Common myeloid progenitor, CD34-positive (primary cell): ENCODE measurements around the gene AJUBA.

Experiments used
- CTCF ChIA-PET: fragments of 350-600 bp; sonication (Branson Sonifier 250); formaldehyde crosslinking; loops from one replicate; lab custom pipeline; 2021; ENCODE audit warnings: antibody characterized with exemption; lab: Charles Lee
- POLR2A ChIA-PET: fragments of 350-600 bp; sonication (Branson Sonifier 250); formaldehyde crosslinking; loops from one replicate; lab custom pipeline; 2021; ENCODE audit warnings: antibody characterized with exemption; lab: Charles Lee
- DNase-seq, 3 donors: peaks; one replicate each; pipeline versions ENCODE4 v3.0.0 to v3.0.0-alpha.2; 2013
- H3K27ac ChIP-seq, 2 experiments: 1 replicate in 1 of 2; 2 replicates in 1 of 2; pipeline ENCODE4 v1.7.0; 2013; ENCODE audit warnings: inconsistent platforms in 2 of 2, low read length in 2 of 2, mild to moderate bottlenecking in 2 of 2, low read depth in 1 of 2, moderate library complexity in 1 of 2; ENCODE audit not compliant: severe bottlenecking in 2 of 2, insufficient read depth in 1 of 2, poor library complexity in 1 of 2
- H3K27me3 ChIP-seq, 5 experiments: replicated peaks in 2 of 5; 1 replicate in 3 of 5; 2 replicates in 2 of 5; pipeline versions ENCODE4 v1.6.1 to v1.7.0; 2013; ENCODE audit warnings: low read length in 4 of 5, mild to moderate bottlenecking in 2 of 5, moderate library complexity in 2 of 5, inconsistent platforms in 1 of 5; ENCODE audit not compliant: insufficient read depth in 5 of 5, control insufficient read depth in 4 of 5
- H3K36me3 ChIP-seq, 4 experiments: 1 replicate in 2 of 4; 2 replicates in 2 of 4; pipeline versions ENCODE4 v1.6.1 to v1.7.0; 2013; ENCODE audit warnings: low read length in 3 of 4, control low read depth in 1 of 4, mild to moderate bottlenecking in 1 of 4; ENCODE audit not compliant: control insufficient read depth in 4 of 4, insufficient read depth in 4 of 4
- H3K4me1 ChIP-seq, 4 experiments: 1 replicate in 3 of 4; 2 replicates in 1 of 4; pipeline versions ENCODE4 v1.6.1 to v1.7.1; 2013; ENCODE audit warnings: low read length in 3 of 4, mild to moderate bottlenecking in 3 of 4, control low read depth in 1 of 4, inconsistent platforms in 1 of 4, moderate library complexity in 1 of 4; ENCODE audit not compliant: control insufficient read depth in 4 of 4, insufficient read depth in 4 of 4; ENCODE audit errors: control extremely low read depth in 1 of 4
- H3K4me3 ChIP-seq, 7 experiments: 1 replicate in 4 of 7; 2 replicates in 3 of 7; pipeline versions ENCODE4 v1.5.1 to v1.7.0; 2013; ENCODE audit warnings: mild to moderate bottlenecking in 7 of 7, low read length in 6 of 7, moderate library complexity in 6 of 7, inconsistent platforms in 2 of 7, low read depth in 2 of 7, control low read depth in 1 of 7; ENCODE audit not compliant: insufficient read depth in 4 of 7, control insufficient read depth in 1 of 7; ENCODE audit errors: extremely low read depth in 1 of 7
- H3K9me3 ChIP-seq, 5 experiments: 1 replicate in 4 of 5; 2 replicates in 1 of 5; pipeline versions ENCODE4 v1.6.1 to v1.7.1; 2013; ENCODE audit warnings: low read length in 4 of 5, mild to moderate bottlenecking in 2 of 5, inconsistent platforms in 1 of 5, low read depth in 1 of 5, moderate library complexity in 1 of 5; ENCODE audit not compliant: control insufficient read depth in 4 of 5, insufficient read depth in 2 of 5; ENCODE audit errors: control extremely low read depth in 1 of 5
- WGBS: methylation state at CpG from one replicate; pipeline ENCODE4 v1.1.5; 2013; ENCODE audit not compliant: insufficient coverage; 5-methylcytosine and 5-hydroxymethylcytosine counted together

AJUBA gene

GRCh38 chr14:22977684-22978486, 4.5 kb downstream of the AJUBA start:
- peaks cover 1 to 34% (median 15%) of the 10 kb centered on the region in 4 experiments for H3K4me1 ChIP-seq
- no peak overlapping the region for H3K27ac ChIP-seq
- H3K9me3 ChIP-seq, result no peaks in the 10 kb centered on the region
- H3K27me3 ChIP-seq, result peaks cover 0 to 33% (median 15%) of the 10 kb centered on the region in 5 experiments
- no peak overlapping the region for H3K4me3 ChIP-seq
- CTCF ChIA-PET, result interaction anchor here (0.7 to 34.1 kb wide), 7 partner anchors 11 to 75 kb away, joined by 3 to 933 read pairs (median 4); partner anchors contain the start of genes AJUBA, CDH24, HAUS4 and PSMB11
- DNase-seq, result no peak
- POLR2A ChIA-PET, result no interaction called here
- no peaks in the 10 kb centered on the region for H3K36me3 ChIP-seq
- 94% methylated on average over 4 of the region's 8 CpGs for WGBS

- no peak overlapping the region for H3K27ac ChIP-seq
Measured at GRCh38 chr14:22977434-22977683, 5.0 kb downstream of the AJUBA start.

GRCh38 chr14:22976620-22977433, 5.5 kb downstream of the AJUBA start:
- no peaks in the 10 kb centered on the region for H3K9me3 ChIP-seq
- H3K4me3 ChIP-seq, result no peak overlapping the region
- 82% methylated on average over 4 of the region's 6 CpGs for WGBS
- ChIA-PET POLR2A (no interaction called here), CTCF (interaction anchor here (0.6 to 34.1 kb wide), 5 partner anchors 12 to 100 kb away, joined by 4 to 933 read pairs (median 83); partner anchors contain the start of genes AJUBA, CDH24, HAUS4 and PSMB11)
- no peaks in the 10 kb centered on the region for H3K36me3 ChIP-seq
- H3K27me3 ChIP-seq, result peaks cover 0 to 28% (median 16%) of the 10 kb centered on the region in 5 experiments
- H3K27ac ChIP-seq, result no peak overlapping the region
- H3K4me1 ChIP-seq, result peaks cover 0 to 25% (median 7%) of the 10 kb centered on the region in 4 experiments
- no peak for DNase-seq

More at GRCh38 chr14:22977434-22977683, 5.0 kb downstream of the AJUBA start:
- no peaks in the 10 kb centered on the region for H3K36me3 ChIP-seq
- H3K4me3 ChIP-seq, result no peak overlapping the region
- peaks cover 0 to 33% (median 15%) of the 10 kb centered on the region in 5 experiments for H3K27me3 ChIP-seq
- no peaks in the 10 kb centered on the region for H3K9me3 ChIP-seq
- peaks cover 0 to 30% (median 11%) of the 10 kb centered on the region in 4 experiments for H3K4me1 ChIP-seq
- ChIA-PET CTCF (interaction anchor here (2.1 to 34.1 kb wide), 4 partner anchors 11 to 75 kb away, joined by 4 to 933 read pairs (median 201); partner anchors contain the start of genes AJUBA, CDH24, HAUS4 and PSMB11), POLR2A (no interaction called here)
- no peak for DNase-seq

- 96% methylated on average over 8 of the region's 9 CpGs for WGBS
- H3K36me3 ChIP-seq, result no peaks in the 10 kb centered on the region
- ChIA-PET CTCF (interaction anchor here (0.7 to 34.1 kb wide), 7 partner anchors 11 to 78 kb away, joined by 3 to 933 read pairs (median 26); partner anchors contain the start of genes AJUBA, CDH24, HAUS4 and PRMT5), POLR2A (no interaction called here)
- no peak overlapping the region for H3K4me3 ChIP-seq
- no peak overlapping the region for H3K27ac ChIP-seq
- H3K9me3 ChIP-seq, result no peaks in the 10 kb centered on the region
- peaks cover 0 to 6% (median 0%) of the 10 kb centered on the region in 4 experiments for H3K4me1 ChIP-seq
- peaks cover 0 to 10% (median 6%) of the 10 kb centered on the region in 5 experiments for H3K27me3 ChIP-seq
- DNase-seq, result no peak
Measured at GRCh38 chr14:22974530-22975313, 7.6 kb downstream of the AJUBA start.

GRCh38 chr14:22973217-22974032, 8.9 kb downstream of the AJUBA start:
- H3K4me3 ChIP-seq, result no peak overlapping the region
- POLR2A ChIA-PET, result no interaction called here
- 90% methylated on average over 4 of the region's 6 CpGs for WGBS
- CTCF ChIA-PET, result interaction anchor here (0.5 to 34.1 kb wide), 21 partner anchors 10 to 463 kb away, joined by 3 to 933 read pairs (median 5); partner anchors contain the start of genes AJUBA, CDH24, HAUS4 and PRMT5
- H3K9me3 ChIP-seq, result no peaks in the 10 kb centered on the region
- H3K4me1 ChIP-seq, result peaks cover 0 to 5% (median 0%) of the 10 kb centered on the region in 4 experiments
- H3K27ac ChIP-seq, result no peak overlapping the region
- DNase-seq, result peak; percentile 36 to 64 (median 42)
- peaks cover 0 to 3% (median 0%) of the 10 kb centered on the region in 5 experiments for H3K27me3 ChIP-seq
- no peaks in the 10 kb centered on the region for H3K36me3 ChIP-seq
